ENCODE measurements around the gene VSIG4. TPM values are rescaled to one million over a fixed set of nuclear protein-coding genes. Genes with fewer than 3 reads are reported as not detected.

The VSIG4 gene
- total RNA-seq, 4 donors from 2014 or later, result 19.6 to 40.8 (median 31.8) TPM

DNA sequence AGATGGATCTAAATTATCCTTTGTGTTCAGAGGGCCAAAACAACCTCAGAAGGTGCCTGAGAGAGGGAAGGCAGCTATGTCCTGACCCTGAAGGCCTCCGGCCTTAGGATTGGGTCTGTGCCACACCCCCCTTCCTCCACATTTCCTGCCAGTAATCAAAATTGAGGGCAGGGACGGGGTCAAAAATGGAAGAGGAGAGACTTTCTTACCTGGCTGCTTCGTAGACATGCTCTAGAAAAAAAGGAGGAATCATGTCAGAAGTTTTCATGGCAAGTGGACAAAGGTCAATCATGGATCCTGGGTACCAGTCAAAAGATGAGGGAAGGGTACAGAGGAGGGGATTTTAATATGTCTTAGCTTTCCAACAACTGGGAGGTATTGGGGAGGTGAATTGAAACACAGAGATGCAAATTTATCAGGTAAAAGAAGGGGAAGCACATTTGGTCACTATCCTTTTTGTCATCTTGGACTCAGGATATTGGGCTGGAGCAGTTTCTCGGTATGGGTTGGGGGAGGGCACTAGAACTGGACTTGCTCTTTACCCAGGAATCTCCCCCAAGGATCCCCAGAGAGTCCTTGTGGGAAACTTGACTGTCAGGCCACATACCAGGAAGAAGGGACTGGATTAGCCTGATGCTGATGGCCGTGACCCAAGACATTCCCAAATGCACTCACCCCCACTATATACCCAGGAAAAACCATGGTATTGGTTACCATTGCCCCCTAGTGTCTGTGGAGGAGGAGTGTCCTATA lies 17.1 kb downstream of the VSIG4 start:
- 59 to 62% methylated on average over 4 to 5 of the region's 5 CpGs for WGBS, 2 donors
- no peak overlapping the region for H3K4me3 ChIP-seq (ENCODE audit: low read depth, poor library complexity, severe bottlenecking)
- TF ChIP-seq POLR2A (IDR thresholded peaks at IDR 0.05) (no peak), CTCF (IDR thresholded peaks at IDR 0.05) (no peak)
- intact Hi-C loops (cut with DNase I; ENCODE audit: low total_unique reads), result no loop called here
- DNase-seq (ENCODE audit: low spot score in 2 of 2), result no peak

DNA sequence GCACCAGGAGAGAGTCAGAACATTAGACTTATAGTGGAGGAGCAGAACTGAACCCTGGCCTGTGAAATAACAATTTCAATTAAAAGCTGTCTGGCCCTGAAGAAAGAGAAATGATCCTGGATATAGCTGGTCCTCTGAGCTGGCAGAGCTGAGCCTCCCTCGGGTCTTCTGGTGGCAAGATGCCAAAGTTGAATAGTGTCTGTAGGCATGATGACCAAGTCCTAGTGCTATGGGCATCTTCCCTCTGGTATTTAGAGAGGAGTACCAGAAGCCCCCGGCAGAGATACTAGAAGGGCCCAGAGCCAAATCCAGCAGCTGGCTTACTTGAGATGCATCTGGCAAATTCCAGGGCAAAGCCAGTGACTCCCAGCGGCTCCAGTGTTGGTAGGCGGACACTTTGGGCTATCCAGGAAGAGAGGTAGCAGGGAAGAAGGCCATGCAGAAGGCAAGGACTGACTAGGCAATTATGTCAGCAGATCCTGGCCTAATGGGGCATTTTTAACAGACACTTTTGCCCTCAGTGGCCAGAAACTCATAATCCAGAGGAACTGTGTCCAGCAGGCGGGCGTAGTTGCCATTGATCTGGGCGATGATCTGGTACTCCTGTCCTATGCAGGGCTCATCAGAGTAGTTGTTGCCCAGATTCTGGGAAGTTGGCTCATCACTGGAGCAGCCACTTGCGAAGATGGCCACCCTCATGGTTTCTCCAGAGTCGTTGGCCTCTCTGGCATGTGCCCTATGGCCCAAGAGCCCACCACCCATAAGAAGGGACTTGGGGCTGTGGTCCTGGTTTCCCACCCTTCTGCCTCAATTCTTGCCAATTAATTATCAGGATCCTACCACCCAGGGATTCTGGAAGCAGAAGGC lies 17.9 kb downstream of the VSIG4 start:
- no peak for DNase-seq (ENCODE audit: low spot score in 2 of 2)
- intact Hi-C loops (cut with DNase I; ENCODE audit: low total_unique reads), result no loop called here
- WGBS, 2 donors, result 87 to 94% methylated on average over 6 to 9 of the region's 9 CpGs
- TF ChIP-seq POLR2A (IDR thresholded peaks at IDR 0.05) (no peak), CTCF (IDR thresholded peaks at IDR 0.05) (no peak)
- H3K4me3 ChIP-seq (ENCODE audit: low read depth, poor library complexity, severe bottlenecking), result no peak overlapping the region

DNA sequence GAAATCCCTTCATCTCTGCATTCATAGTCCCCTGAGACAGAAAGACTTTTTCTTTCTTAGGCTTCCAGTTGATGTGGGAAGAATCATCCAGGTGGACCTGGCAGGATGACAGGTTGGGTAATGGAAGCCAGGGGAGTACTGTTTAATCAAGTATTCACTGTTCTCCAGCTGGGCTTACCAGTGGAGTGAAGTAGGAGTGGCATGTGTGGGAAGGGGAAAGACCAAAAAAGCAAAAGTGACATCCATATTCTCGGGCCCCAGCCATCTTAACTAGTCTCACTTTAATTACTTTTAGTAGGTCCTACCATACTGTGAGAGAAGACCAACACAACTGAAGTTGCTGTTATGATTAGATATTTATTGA lies 18.5 kb downstream of the VSIG4 start:
- TF ChIP-seq CTCF (IDR thresholded peaks at IDR 0.05) (no peak), POLR2A (IDR thresholded peaks at IDR 0.05) (no peak)
- H3K4me3 ChIP-seq (ENCODE audit: low read depth, poor library complexity, severe bottlenecking), result no peak overlapping the region
- intact Hi-C loops (cut with DNase I; ENCODE audit: low total_unique reads), result no loop called here
- 59 to 76% methylated on average over 1 of the region's 1 CpG for WGBS, 2 donors
- no peak for DNase-seq (ENCODE audit: low spot score in 2 of 2)

GRCh38 chrX:66020631-66021334 lies 19.1 kb downstream of the VSIG4 start:
- TF ChIP-seq POLR2A (IDR thresholded peaks at IDR 0.05) (no peak), CTCF (IDR thresholded peaks at IDR 0.05) (no peak)
- WGBS, 2 donors, result 58 to 74% methylated on average over 10 of the region's 10 CpGs
- H3K4me3 ChIP-seq (ENCODE audit: low read depth, poor library complexity, severe bottlenecking), result no peak overlapping the region
- no peak for DNase-seq (ENCODE audit: low spot score in 2 of 2)
- intact Hi-C loops (cut with DNase I; ENCODE audit: low total_unique reads), result no loop called here

DNA sequence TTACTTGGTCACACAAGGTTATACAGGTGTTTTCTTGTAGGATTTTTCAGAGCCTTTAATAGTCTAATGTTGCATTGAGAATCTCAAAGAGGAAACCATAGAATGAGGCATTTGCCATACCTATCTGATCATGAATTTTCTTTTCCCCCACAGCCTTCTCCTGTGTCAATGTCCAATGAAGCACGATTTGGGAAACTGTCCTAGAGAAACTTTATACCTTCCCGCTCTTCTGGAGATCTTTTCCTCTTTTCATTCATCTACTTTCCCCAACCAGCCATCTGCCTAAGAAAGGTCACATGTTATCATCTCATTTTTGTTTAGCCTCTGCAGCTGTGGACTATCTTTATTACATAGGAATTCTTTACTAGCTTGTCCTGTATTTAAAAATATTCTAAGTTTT lies 19.9 kb downstream of the VSIG4 start:
- no peak for TF ChIP-seq CTCF (IDR thresholded peaks at IDR 0.05)
- TF ChIP-seq POLR2A (IDR thresholded peaks at IDR 0.05), result no peak
- H3K4me3 ChIP-seq (ENCODE audit: low read depth, poor library complexity, severe bottlenecking), result no peak overlapping the region
- intact Hi-C loops (cut with DNase I; ENCODE audit: low total_unique reads), result no loop called here
- 59 to 89% methylated on average over 2 of the region's 2 CpGs for WGBS, 2 donors
- no peak for DNase-seq (ENCODE audit: low spot score in 2 of 2)
